GM10266 (cell line): ENCODE results near the gene PDHX.

Experiments used
- DNase-seq: peaks from one replicate; pipeline ENCODE4 v3.0.0; 2012; ENCODE audit errors: extremely low spot score
- CTCF ChIP-seq: IDR thresholded peaks from 2 replicates; pipeline ENCODE4 v1.5.1; 2012; ENCODE audit warnings: mild to moderate bottlenecking, low read depth; ENCODE audit not compliant: control insufficient read depth, insufficient read depth; ENCODE audit errors: missing control alignments

Gene PDHX

GRCh38 chr11:34926101-34926830, 9.8 kb downstream of the PDHX start:
- no peak for DNase-seq

GRCh38 chr11:34926831-34927132, 10.4 kb downstream of the PDHX start:
- no peak for DNase-seq
- TF ChIP-seq CTCF = no peak

More at GRCh38 chr11:34926101-34926830, 9.8 kb downstream of the PDHX start:
- TF ChIP-seq CTCF = peak; percentile 66

GRCh38 chr11:34928268-34928959, 12.0 kb downstream of the PDHX start:
- TF ChIP-seq CTCF = no peak
- no peak for DNase-seq

- TF ChIP-seq CTCF = no peak
- DNase-seq = no peak
Observed at GRCh38 chr11:34928960-34929680, 12.7 kb downstream of the PDHX start.

- no peak for TF ChIP-seq CTCF
- no peak for DNase-seq
Observed at GRCh38 chr11:34929794-34930763, 13.7 kb downstream of the PDHX start.

GRCh38 chr11:34936945-34937629, 20.7 kb downstream of the PDHX start:
- no peak for DNase-seq
- no peak for TF ChIP-seq CTCF
